DOHH2 (cell line): ENCODE measurements around the gene ZNF608.

Experiments
- H3F3A ChIP-seq: fragments of 200-600 bp; sonication (generic), shearing (Covaris generic); 2 replicates; pipeline ENCODE4 v1.6.0; 2016; ENCODE audit warnings: antibody characterized with exemption, mild to moderate bottlenecking; ENCODE audit not compliant: control insufficient read depth, insufficient read depth
- H3K27ac ChIP-seq: fragments of 200-600 bp; sonication (generic); 2 replicates; pipeline ENCODE4 v1.5.1; 2014; ENCODE audit warnings: low read depth, mild to moderate bottlenecking, low read length, moderate library complexity
- H3K27me3 ChIP-seq: fragments of 200-600 bp; sonication (generic); 2 replicates; pipeline ENCODE4 v1.6.1; 2014; ENCODE audit warnings: mild to moderate bottlenecking, low read length, mixed read lengths; ENCODE audit not compliant: control insufficient read depth
- H3K36me3 ChIP-seq: fragments of 200-600 bp; sonication (generic); 2 replicates; pipeline ENCODE4 v1.6.1; 2014; ENCODE audit warnings: mild to moderate bottlenecking, low read length, moderate library complexity, mixed read lengths; ENCODE audit not compliant: control insufficient read depth
- H3K4me1 ChIP-seq: fragments of 200-600 bp; sonication (generic); 2 replicates; pipeline ENCODE4 v1.6.1; 2014; ENCODE audit warnings: mild to moderate bottlenecking, low read length, mixed read lengths; ENCODE audit not compliant: control insufficient read depth
- H3K4me2 ChIP-seq: fragments of 200-600 bp; sonication (generic); 2 replicates; pipeline ENCODE4 v1.6.0; 2014; ENCODE audit warnings: mild to moderate bottlenecking, low read length, moderate library complexity
- H3K4me3 ChIP-seq: fragments of 200-600 bp; sonication (generic); 2 replicates; pipeline ENCODE4 v1.5.1; 2014; ENCODE audit warnings: mild to moderate bottlenecking, low read length, mixed read lengths
- H3K79me2 ChIP-seq: fragments of 200-600 bp; sonication (generic); 2 replicates; pipeline ENCODE4 v1.6.1; 2014; ENCODE audit warnings: mild to moderate bottlenecking, low read length, mixed read lengths; ENCODE audit not compliant: control insufficient read depth
- H3K9me2 ChIP-seq: fragments of 200-600 bp; sonication (generic); replicated peaks from 2 replicates; pipeline ENCODE4 v1.6.1; 2014; ENCODE audit warnings: mild to moderate bottlenecking, low read length, mixed read lengths; ENCODE audit not compliant: control insufficient read depth
- H3K9me3 ChIP-seq: fragments of 200-600 bp; sonication (generic); 2 replicates; pipeline ENCODE4 v1.6.1; 2014; ENCODE audit warnings: antibody characterized with exemption, low read length, mixed read lengths; ENCODE audit not compliant: control insufficient read depth, insufficient read depth
- H4K20me1 ChIP-seq: fragments of 200-600 bp; sonication (generic); 2 replicates; pipeline ENCODE4 v1.6.0; 2014; ENCODE audit warnings: low read depth, mild to moderate bottlenecking, antibody characterized with exemption, low read length, moderate library complexity; ENCODE audit not compliant: control insufficient read depth, insufficient read depth
- EZH2phosphoT487 ChIP-seq: fragments of 200-600 bp; sonication (generic); IDR thresholded peaks from 2 replicates; pipeline ENCODE4 v1.6.1; 2017; ENCODE audit warnings: borderline replicate concordance, mild to moderate bottlenecking, antibody characterized with exemption, low read length, moderate library complexity, mixed read lengths
- TF ChIP-seq, protein P1 (sequence below): fragments of 200-600 bp; sonication (generic); IDR thresholded peaks from one replicate; pipeline ENCODE4 v1.5.1; 2014; ENCODE audit warnings: antibody characterized with exemption, mild to moderate bottlenecking, low read depth, low read length; ENCODE audit not compliant: poor library complexity, severe bottlenecking

ZNF608 gene

DNA sequence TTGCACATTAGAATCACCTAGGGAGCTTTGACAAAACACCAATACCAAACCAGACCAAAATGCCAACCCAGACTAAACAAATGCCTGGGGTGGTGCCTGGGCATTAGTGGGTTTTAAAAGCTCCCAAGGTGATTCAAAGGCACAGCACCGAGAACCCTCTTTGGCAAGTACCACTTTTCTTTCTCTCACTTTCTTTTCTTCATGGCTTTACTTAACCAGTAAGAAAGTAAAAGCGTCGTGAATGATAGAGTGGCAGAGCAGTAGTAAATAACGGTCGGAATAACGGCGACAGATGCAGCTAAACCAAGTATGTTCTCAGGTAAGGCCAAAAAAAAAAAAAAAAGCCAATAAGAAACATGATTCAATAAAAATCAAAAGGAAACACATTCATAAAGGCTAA is 49.5 kb downstream of the ZNF608 start:
- Histone ChIP-seq H3K4me1 (peaks cover 61% of the 10 kb centered on the region), H3K9me2 (no peaks in the 10 kb centered on the region), H4K20me1 (no peaks in the 10 kb centered on the region)

More for the DNA sequence above, 49.5 kb downstream of the ZNF608 start:
- H3K4me3 ChIP-seq: no peak overlapping the region
- H3K27me3 ChIP-seq: no peaks in the 10 kb centered on the region
- no peak overlapping the region for H3K4me2 ChIP-seq
- H3K9me3 ChIP-seq: no peaks in the 10 kb centered on the region
- no peak overlapping the region for H3K27ac ChIP-seq
- peaks cover 96% of the 10 kb centered on the region for H3K79me2 ChIP-seq
- H3K36me3 ChIP-seq: peaks cover 50% of the 10 kb centered on the region
- TF ChIP-seq, protein P1, sequence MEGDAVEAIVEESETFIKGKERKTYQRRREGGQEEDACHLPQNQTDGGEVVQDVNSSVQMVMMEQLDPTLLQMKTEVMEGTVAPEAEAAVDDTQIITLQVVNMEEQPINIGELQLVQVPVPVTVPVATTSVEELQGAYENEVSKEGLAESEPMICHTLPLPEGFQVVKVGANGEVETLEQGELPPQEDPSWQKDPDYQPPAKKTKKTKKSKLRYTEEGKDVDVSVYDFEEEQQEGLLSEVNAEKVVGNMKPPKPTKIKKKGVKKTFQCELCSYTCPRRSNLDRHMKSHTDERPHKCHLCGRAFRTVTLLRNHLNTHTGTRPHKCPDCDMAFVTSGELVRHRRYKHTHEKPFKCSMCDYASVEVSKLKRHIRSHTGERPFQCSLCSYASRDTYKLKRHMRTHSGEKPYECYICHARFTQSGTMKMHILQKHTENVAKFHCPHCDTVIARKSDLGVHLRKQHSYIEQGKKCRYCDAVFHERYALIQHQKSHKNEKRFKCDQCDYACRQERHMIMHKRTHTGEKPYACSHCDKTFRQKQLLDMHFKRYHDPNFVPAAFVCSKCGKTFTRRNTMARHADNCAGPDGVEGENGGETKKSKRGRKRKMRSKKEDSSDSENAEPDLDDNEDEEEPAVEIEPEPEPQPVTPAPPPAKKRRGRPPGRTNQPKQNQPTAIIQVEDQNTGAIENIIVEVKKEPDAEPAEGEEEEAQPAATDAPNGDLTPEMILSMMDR: no peak
- no peak for TF ChIP-seq EZH2phosphoT487
- no peaks in the 10 kb centered on the region for H3F3A ChIP-seq
